KG1 (cell line): ENCODE data around the gene CDC5L.
A peak's percentile ranks its signal among the peaks of the same experiment; 100 is the strongest.
"Not testable (repeated sequence)": the region's sequence is repeated elsewhere in the genome, so short reads cannot be mapped to it uniquely, and the experiment has no call there.

Source experiments
- DNase-seq: peaks from one replicate; lab custom pipeline; 2025; lab: John Stamatoyannopoulos, UW

The CDC5L gene

DNA sequence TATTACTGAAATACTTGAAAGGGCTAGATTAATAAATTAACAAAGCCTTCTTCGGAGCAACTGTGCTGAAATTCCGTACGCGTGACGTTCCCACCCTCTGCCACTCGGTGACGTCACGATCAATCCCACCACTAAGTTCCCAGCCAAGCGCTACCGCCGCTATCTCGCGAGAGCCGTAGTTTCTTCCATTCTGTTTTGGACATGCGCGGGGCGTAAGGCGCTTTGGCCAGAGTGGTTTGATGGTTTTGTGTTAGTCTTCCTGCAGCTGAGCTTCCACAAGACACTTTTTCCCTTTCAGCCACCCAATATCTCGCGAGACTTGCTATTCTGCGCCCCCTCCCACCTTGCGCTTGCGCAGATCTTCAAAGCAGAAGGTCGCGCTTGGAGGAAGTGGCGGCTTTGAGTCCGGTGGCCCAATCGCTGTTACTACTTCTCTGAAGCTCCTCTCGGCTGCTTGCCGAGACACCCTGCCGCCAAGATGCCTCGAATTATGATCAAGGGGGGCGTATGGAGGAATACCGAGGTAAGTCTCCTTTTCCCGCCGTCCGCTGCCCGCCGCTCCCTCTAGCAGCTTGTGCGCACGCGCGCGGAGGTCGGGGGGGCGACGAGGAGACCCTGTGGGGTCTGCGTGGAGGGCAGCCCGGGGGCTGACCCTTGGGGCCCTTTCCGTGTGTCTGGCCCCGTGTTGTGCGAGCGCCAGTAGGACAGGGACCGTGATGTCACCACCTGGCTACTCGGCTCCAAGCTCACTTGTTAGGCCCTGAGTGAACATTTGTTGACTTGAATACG is at the start of gene CDC5L:
CDC5L (plus strand) TSS at position 361 of the 789 bp plus-strand sequence; CDS start at position 479, 118 bp downstream.
- DNase-seq: peak; percentile 97

DNA sequence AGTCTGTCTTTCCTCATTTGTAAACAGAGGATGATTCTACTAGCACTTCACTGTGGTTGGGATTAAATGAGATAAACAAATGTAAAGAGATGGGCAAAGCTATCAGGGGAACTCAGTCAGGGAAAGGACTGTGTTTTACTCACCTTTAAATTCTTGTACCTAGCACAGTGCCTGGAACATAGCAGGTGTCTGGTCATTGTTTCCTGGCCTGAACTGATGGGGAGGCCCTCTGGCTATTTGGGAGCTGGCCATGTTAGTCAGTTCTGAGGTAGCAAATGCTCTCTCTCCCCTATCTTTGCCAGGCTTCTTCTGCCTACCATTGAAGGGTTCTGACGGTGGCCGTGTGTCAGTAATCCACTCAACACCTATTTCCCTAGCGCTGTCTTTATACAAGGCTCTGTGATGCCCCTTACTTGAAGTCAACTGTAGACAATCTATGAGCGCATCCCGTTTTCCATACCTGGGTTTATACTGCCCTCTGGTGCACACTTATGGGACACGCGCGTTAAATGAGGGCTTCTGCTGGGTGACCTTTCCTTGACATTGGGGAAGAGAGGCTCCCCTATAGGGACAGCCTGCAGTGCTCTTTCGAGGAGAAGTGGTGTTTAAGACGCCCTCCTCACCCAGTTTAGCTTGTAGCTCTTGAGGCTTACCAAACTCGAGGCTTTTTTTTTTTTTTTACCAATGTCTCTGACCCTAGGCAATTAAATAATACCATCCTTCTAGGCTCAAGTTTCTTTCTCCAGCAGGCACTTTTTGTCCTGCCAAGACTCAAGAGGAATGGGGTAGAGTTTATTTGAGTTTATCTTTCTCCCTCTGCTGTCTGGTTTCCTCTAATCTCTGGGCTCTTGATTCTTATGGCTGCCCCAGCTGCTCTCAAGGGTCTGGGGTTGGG is 49.0 kb upstream of the CDC5L start:
- DNase-seq: peak; percentile 41

DNA sequence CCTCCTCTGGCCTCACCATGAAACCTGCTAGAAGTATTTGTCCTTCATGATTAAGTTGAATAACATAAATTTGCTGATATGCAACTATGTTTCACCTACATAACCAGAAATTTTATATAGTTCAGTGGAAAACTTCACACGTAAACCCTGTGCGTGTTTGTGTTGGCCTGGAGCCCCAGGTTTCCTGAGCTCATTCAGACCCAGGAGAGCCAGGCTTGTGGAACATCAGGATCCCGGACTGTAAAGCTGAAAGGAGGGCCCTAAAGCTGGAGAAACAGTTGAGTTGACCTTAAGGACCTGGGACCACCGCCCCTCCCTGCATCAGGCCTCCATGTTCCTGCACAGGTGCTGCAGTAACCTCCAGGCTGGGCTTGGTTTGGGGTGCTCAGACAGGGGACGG is 48.2 kb upstream of the CDC5L start:
- no peak for DNase-seq

GRCh38 chr6:44339763-44340625 is 47.5 kb upstream of the CDC5L start:
- no peak for DNase-seq

- no peak for DNase-seq
Measured at GRCh38 chr6:44341095-44341890, 46.2 kb upstream of the CDC5L start.

GRCh38 chr6:44342052-44342451 is 45.5 kb upstream of the CDC5L start:
- no peak for DNase-seq

DNA sequence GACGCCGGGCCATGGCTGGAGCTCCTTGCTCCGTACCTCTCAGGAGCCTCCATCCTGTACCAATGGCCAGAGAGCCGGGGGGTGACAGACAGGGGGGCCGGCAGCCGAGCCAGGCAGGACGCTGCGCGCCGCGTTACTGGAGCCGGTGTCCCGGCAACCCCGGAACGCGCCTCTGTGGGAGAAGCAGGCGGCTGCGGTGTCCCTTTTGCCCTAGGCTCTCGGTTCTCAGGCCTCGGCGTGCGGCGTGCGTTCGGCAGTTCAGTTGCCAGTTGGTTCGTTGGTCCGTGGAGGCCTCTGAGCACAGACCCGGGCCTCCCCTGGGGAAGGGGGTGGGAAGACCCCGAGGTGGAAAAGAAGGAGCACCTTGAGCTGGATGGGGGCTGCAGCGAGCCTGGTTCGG is 45.0 kb upstream of the CDC5L start, which contains the start of gene SPATS1:
SPATS1 (plus strand) TSS at position 162 of the 400 bp plus-strand sequence. CDS start 446 bp downstream, outside the sequence.
- DNase-seq: no peak

- not testable (repeated sequence) for DNase-seq
Measured at GRCh38 chr6:44346818-44347217, 40.7 kb upstream of the CDC5L start.

DNA sequence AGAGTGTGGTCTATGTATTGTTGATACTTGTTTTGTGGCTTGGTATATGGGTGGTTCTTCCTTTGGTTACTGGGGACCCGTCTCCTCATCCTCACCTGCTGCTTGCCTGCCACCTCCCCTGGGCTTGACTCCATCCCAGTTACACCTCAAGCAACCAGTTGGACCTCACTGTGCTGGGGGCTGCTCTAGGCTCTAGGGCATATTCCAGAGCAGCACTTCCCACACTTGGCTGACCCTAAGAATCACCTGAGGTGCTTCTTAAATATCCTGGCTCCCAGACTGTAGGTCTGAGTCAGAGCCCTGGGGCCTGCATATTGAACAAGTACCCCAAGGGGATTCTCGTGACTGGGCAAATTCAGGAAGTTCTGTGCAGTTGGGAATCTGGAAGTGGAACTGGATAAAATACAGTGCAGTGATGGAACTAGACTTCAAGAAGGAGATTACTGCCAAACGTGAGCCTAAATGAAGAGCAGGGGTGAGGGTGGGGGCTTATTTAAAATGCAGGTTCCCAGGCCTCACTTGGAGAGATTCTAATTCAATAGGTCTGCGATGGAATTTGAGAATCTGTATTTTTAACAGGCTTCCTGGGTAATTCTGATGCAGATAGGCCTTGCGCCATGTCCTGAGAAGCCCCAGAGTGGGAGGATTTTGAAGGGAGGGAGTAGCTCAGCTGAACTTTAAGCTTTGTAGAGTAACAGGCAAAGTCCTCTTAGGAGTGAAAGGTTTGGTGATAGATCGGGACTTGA is 37.4 kb upstream of the CDC5L start:
- no peak for DNase-seq

GRCh38 chr6:44350650-44350994 is 36.9 kb upstream of the CDC5L start:
- DNase-seq: not testable (repeated sequence)

DNA sequence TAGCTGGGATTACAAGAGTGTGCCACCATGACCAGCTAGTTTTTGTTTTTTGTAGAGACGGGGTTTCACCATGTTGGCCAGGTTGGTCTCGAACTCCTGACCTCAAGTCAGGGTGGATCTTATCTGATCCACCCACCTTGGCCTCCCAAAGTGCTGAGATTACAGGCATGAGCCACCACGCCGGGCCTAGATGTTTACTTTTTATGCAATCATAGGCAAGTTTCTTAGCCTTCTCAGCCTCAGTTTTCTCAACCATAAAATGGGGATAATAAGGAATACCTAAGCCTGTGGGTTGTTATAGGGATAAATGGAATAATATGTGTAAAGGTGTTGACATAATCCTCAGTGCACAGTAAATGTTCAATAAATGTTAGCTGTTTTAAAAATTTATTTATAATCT is 35.2 kb upstream of the CDC5L start:
- DNase-seq: no peak

DNA sequence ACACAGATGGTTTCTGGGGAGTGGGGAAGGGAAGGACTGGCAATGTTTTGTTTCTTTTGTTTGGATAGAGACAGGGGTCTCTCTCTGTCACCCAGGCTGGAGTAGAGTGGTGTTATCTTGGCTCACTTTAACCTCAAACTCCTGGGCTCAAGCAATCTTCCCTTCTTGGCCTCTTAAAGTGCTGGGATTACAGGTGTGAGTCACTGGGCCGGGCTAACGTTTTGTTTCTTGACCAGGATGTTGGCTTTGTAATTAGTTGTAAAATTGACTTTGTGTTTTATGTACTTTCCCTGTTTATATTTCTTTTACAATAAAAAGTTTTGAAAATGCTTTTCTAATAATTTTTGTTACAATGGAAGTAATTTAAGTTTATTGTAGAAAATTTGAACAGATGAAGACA is 34.2 kb upstream of the CDC5L start:
- DNase-seq: no peak

DNA sequence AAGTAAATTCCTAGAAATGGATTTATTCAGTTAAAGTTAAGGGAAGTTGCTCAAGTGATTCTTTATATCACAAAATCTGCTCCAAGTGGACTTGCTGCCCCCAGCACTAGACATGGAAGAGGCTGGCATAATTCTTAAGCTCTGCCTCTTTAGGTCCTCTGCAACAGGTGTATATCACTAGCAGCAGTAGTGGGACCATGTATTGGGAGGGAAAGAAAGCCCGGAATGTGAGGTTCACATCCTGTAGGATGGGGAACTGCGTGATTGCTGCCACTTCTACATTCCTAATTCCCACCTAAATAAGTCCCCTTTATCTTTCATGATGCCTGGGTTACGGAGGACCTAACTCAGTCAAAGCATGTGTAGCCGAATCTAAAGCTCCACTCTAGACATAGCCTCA is 31.9 kb upstream of the CDC5L start:
- DNase-seq: no peak

DNA sequence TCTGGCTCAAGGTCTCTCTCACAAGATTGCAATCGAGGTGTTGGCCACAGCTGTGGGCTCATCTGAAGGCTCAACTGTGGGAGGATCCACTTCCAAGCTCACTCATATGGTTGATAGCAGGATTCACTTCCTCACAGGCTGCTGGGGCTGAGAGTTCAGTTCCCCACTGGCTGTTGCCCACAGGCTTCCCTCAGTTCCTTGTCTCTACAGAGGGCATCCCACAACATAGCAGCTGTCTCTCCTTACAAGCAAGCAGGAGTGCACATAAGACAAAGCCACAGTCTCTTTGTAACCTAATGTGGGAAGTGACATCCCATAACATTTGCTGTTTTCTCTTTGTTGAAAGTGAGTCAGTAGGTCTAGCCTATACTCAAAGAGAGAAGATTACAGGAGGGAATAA is 31.0 kb upstream of the CDC5L start:
- DNase-seq: no peak

- DNase-seq: no peak
Measured at GRCh38 chr6:44359973-44360372, 27.5 kb upstream of the CDC5L start.

- DNase-seq: no peak
Measured at GRCh38 chr6:44361947-44362346, 25.6 kb upstream of the CDC5L start.

- no peak for DNase-seq
Measured at GRCh38 chr6:44363377-44363926, 24.1 kb upstream of the CDC5L start.

- no peak for DNase-seq
Measured at GRCh38 chr6:44366781-44367180, 20.7 kb upstream of the CDC5L start.

GRCh38 chr6:44367681-44368080 is 19.8 kb upstream of the CDC5L start:
- no peak for DNase-seq

GRCh38 chr6:44373051-44373450 is 14.5 kb upstream of the CDC5L start:
- DNase-seq: no peak
